ENCODE measurements around the gene RPS8. TPM values are rescaled to one million over a fixed set of nuclear protein-coding genes. Genes with fewer than 3 reads are reported as not detected.
"Not testable (repeated sequence)": the region's sequence is repeated elsewhere in the genome, so short reads cannot be mapped to it uniquely, and the experiment has no call there.

RPS8 gene
- total and polyA plus RNA-seq, 2 experiments from 2014 or later, result 503 to 2,179 TPM

DNA sequence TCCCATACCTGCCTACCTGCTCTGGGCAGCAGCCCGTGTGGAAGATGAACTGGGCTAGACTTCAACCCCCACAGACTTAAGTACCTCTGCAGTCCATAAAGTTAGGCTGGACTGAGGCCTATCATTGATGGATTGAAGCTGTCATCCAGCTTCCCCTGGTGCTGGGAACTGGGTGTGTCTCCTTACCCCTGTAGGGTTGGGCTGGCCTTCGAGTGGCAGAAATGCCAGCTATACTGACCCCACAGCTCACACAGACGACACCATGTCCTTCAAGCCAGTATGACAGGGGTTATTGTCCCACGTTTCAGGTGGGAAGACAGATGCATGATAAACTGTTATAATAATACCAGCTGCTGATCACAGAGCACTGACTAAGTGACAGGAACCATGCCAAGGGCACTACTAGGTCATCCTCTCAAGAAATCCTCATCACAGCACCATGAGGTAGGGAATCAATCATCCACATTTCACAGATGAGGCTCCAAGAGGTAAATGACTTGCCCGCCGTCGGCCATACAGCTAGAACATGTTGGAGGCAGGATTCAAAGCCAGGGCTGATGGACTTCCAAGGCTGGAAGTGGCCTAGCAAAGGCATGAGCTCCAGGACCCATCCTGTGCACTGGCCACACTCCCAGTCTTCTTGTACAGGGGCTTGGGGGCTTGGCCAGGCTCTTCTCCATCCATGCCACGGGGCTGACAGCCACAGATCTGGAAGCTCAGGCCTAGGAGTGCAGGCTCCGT lies 12.9 kb downstream of the RPS8 start, which contains the start of gene BEST4:
TSS of gene BEST4 (minus strand) at position 51 of the 741 bp plus-strand sequence. CDS start 465 bp downstream, outside the sequence.
- H4K20me1 ChIP-seq (ENCODE audit: insufficient read depth, poor library complexity, severe bottlenecking), result no peaks in the 10 kb centered on the region
- TF ChIP-seq EZH2phosphoT487 (IDR thresholded peaks at IDR 0.05; ENCODE audit: low read depth, severe bottlenecking, unreplicated experiment) (no peak), EZH2 (IDR thresholded peaks at IDR 0.05; ENCODE audit: borderline replicate concordance) (no peak)
- TF ChIP-seq, protein P1, sequence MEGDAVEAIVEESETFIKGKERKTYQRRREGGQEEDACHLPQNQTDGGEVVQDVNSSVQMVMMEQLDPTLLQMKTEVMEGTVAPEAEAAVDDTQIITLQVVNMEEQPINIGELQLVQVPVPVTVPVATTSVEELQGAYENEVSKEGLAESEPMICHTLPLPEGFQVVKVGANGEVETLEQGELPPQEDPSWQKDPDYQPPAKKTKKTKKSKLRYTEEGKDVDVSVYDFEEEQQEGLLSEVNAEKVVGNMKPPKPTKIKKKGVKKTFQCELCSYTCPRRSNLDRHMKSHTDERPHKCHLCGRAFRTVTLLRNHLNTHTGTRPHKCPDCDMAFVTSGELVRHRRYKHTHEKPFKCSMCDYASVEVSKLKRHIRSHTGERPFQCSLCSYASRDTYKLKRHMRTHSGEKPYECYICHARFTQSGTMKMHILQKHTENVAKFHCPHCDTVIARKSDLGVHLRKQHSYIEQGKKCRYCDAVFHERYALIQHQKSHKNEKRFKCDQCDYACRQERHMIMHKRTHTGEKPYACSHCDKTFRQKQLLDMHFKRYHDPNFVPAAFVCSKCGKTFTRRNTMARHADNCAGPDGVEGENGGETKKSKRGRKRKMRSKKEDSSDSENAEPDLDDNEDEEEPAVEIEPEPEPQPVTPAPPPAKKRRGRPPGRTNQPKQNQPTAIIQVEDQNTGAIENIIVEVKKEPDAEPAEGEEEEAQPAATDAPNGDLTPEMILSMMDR (IDR thresholded peaks at IDR 0.05; ENCODE audit: poor library complexity), result no peak
- DNase-seq (ENCODE audit: low spot score), result no peak
- no peaks in the 10 kb centered on the region for H3K9me3 ChIP-seq (ENCODE audit: low read depth)
- 89% methylated on average over 9 of the region's 9 CpGs for WGBS (ENCODE audit: low lambda C conversion rate, missing lambda C conversion rate)
- H3K27me3 ChIP-seq, result no peaks in the 10 kb centered on the region
- no peaks in the 10 kb centered on the region for H3K9me2 ChIP-seq (replicated peaks; ENCODE audit: insufficient read depth)
- no peak within 1 kb of the TSS for H3K4me3 ChIP-seq
- no peaks in the 10 kb centered on the region for H3K79me2 ChIP-seq
- H3K36me3 ChIP-seq (replicated peaks; ENCODE audit: insufficient read depth, low read depth), result no peaks in the 10 kb centered on the region
- no peak within 1 kb of the TSS for H3K27ac ChIP-seq
- H2AFZ ChIP-seq, result no peak within 1 kb of the TSS
- peaks cover 21% of the 10 kb centered on the region for H3K4me1 ChIP-seq (ENCODE audit: insufficient read depth)
- no peak within 1 kb of the TSS for H3K4me2 ChIP-seq

- Histone ChIP-seq H3K9me2 (replicated peaks; ENCODE audit: insufficient read depth) (no peaks in the 10 kb centered on the region), H3K9me3 (ENCODE audit: low read depth) (no peaks in the 10 kb centered on the region), H3K4me1 (ENCODE audit: insufficient read depth) (no peaks in the 10 kb centered on the region), H3K4me2 (no peak overlapping the region), H3K36me3 (replicated peaks; ENCODE audit: insufficient read depth, low read depth) (no peaks in the 10 kb centered on the region), H3K79me2 (no peaks in the 10 kb centered on the region), H3K4me3 (no peak overlapping the region), H3K27me3 (no peaks in the 10 kb centered on the region), H4K20me1 (ENCODE audit: insufficient read depth, poor library complexity, severe bottlenecking) (no peaks in the 10 kb centered on the region), H3K27ac (no peak overlapping the region), H2AFZ (no peak overlapping the region)
- TF ChIP-seq EZH2phosphoT487 (IDR thresholded peaks at IDR 0.05; ENCODE audit: low read depth, severe bottlenecking, unreplicated experiment) (no peak), EZH2 (IDR thresholded peaks at IDR 0.05; ENCODE audit: borderline replicate concordance) (no peak)
- TF ChIP-seq, protein P1 (IDR thresholded peaks at IDR 0.05; ENCODE audit: poor library complexity), result no peak
- peak; percentile 16 for DNase-seq (ENCODE audit: low spot score)
- WGBS (ENCODE audit: low lambda C conversion rate, missing lambda C conversion rate), result 47% methylated on average over 7 of the region's 7 CpGs
Measured at GRCh38 chr1:44790968-44791801, 15.8 kb downstream of the RPS8 start.

DNA sequence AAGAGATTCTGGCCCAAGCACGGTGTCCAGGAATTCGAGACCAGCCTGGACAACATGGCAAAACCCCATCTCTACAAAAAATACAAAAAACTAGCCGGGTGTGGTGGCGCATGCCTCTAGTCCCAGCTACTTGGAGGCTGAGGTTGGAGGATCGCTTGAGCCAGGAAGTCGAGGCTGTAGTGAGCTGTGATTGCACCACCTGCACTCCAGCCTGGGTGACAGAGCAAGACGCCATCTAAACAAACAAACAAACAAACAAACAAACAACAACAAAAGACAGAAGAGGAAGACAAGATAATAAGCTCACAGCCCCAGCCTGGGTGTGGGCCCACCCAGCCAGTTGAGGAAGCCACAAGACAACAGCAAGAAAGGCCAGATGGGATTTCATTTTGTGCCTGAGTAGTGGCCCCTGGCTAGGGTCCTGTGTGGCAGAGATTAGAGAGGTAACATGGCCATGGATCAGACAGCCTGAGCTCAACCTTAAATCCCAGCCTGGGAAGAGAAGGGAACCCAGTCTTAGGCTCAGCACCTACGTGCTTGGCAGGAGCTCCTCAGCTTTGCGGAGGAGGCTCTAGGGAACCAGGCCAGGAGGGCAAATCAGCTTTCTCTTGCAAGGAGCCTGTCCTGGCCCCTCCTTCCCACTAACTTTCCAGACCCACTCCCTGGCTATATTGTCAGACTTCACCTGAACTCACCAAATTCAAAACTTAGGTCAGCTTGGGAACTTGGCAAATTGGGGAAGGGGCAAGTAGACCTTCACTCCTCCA lies 17.6 kb downstream of the RPS8 start:
- Histone ChIP-seq H3K4me3 (no peak overlapping the region), H3K9me2 (replicated peaks; ENCODE audit: insufficient read depth) (no peaks in the 10 kb centered on the region), H3K79me2 (no peaks in the 10 kb centered on the region), H3K9me3 (ENCODE audit: low read depth) (no peaks in the 10 kb centered on the region), H4K20me1 (ENCODE audit: insufficient read depth, poor library complexity, severe bottlenecking) (no peaks in the 10 kb centered on the region), H2AFZ (no peak overlapping the region), H3K4me2 (no peak overlapping the region), H3K27ac (no peak overlapping the region), H3K36me3 (replicated peaks; ENCODE audit: insufficient read depth, low read depth) (no peaks in the 10 kb centered on the region), H3K27me3 (no peaks in the 10 kb centered on the region), H3K4me1 (ENCODE audit: insufficient read depth) (no peaks in the 10 kb centered on the region)
- no peak for DNase-seq (ENCODE audit: low spot score)
- 93% methylated on average over 9 of the region's 9 CpGs for WGBS (ENCODE audit: low lambda C conversion rate, missing lambda C conversion rate)
- TF ChIP-seq EZH2phosphoT487 (IDR thresholded peaks at IDR 0.05; ENCODE audit: low read depth, severe bottlenecking, unreplicated experiment), result no peak
- no peak for TF ChIP-seq EZH2 (IDR thresholded peaks at IDR 0.05; ENCODE audit: borderline replicate concordance)

DNA sequence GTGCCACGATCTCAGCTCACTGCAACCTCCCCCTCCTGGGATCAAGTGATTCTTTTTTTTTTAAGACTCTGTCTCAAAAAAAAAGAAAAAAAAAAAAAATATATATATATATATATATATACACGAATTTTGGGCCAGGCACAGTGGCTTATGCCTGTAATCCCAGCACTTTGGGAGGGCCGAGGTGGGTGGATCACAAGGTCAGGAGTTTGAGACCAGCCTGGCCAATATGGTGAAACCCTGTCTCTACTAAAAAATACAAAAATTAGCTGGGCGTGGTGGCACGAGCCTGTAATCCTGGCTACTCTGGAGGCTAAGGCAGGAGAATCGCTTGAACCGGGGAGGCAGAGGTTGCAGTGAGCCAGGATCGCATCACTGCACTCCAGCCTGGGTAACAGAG lies 22.5 kb downstream of the RPS8 start:
- not testable (repeated sequence) for H3K4me2 ChIP-seq; H3K4me1 ChIP-seq (ENCODE audit: insufficient read depth); H3K9me2 ChIP-seq (replicated peaks; ENCODE audit: insufficient read depth); H4K20me1 ChIP-seq (ENCODE audit: insufficient read depth, poor library complexity, severe bottlenecking); H2AFZ ChIP-seq; DNase-seq (ENCODE audit: low spot score); H3K36me3 ChIP-seq (replicated peaks; ENCODE audit: insufficient read depth, low read depth); H3K27ac ChIP-seq; H3K4me3 ChIP-seq; H3K9me3 ChIP-seq (ENCODE audit: low read depth); H3K27me3 ChIP-seq
- H3K79me2 ChIP-seq, result peaks cover 10% of the 10 kb centered on the region
- WGBS (ENCODE audit: low lambda C conversion rate, missing lambda C conversion rate), result 88% methylated on average over 8 of the region's 8 CpGs
